Epidermal melanocyte (primary cell): Measurements from ENCODE around the gene PCDHGB3.
"Not testable (repeated sequence)": the region's sequence is repeated elsewhere in the genome, so short reads cannot be mapped to it uniquely, and the experiment has no call there.

Source experiments
- DNase-seq: peaks from one replicate; pipeline ENCODE4 v3.0.0; 2011; ENCODE audit warnings: low spot score; ENCODE audit not compliant: insufficient read length

Gene PCDHGB3

GRCh38 chr5:141356950-141357349 lies 13.1 kb upstream of the PCDHGB3 start:
- no peak for DNase-seq

GRCh38 chr5:141359790-141360426 lies 10.1 kb upstream of the PCDHGB3 start, which contains the start of gene PCDHGB2:
Gene PCDHGB2, plus strand, starts transcription at chr5:141359994. Its CDS starts 142 bp downstream, at chr5:141360136.
- no peak for DNase-seq

- no peak for DNase-seq
Observed at GRCh38 chr5:141360685-141361084, 9.4 kb upstream of the PCDHGB3 start.

- no peak for DNase-seq
Observed at GRCh38 chr5:141362719-141363118, 7.3 kb upstream of the PCDHGB3 start.

- no peak for DNase-seq
Observed at GRCh38 chr5:141363952-141364660, 5.9 kb upstream of the PCDHGB3 start, which contains the start of gene PCDHGA5. Gene PCDHGA5, plus strand, starts transcription at chr5:141364162. Its CDS starts 169 bp downstream, at chr5:141364331.

GRCh38 chr5:141366016-141366896 lies 3.8 kb upstream of the PCDHGB3 start:
- no peak for DNase-seq

GRCh38 chr5:141371572-141372475 lies 1.8 kb downstream of the PCDHGB3 start:
- DNase-seq, result no peak

- no peak for DNase-seq
Observed at GRCh38 chr5:141373673-141374317, 3.8 kb downstream of the PCDHGB3 start, which contains the start of gene PCDHGA6. Gene PCDHGA6, plus strand, starts transcription at chr5:141373891. Its CDS starts 193 bp downstream, at chr5:141374084.

GRCh38 chr5:141374627-141375026 lies 4.6 kb downstream of the PCDHGB3 start:
- no peak for DNase-seq

- not testable (repeated sequence) for DNase-seq
Observed at GRCh38 chr5:141375444-141376155, 5.6 kb downstream of the PCDHGB3 start.

GRCh38 chr5:141382469-141383294 lies 12.6 kb downstream of the PCDHGB3 start, which contains the start of gene PCDHGA7:
Gene PCDHGA7, plus strand, starts transcription at chr5:141382742. Its CDS starts 158 bp downstream, at chr5:141382900.
- no peak for DNase-seq

- DNase-seq, result no peak
Observed at GRCh38 chr5:141383345-141383744, 13.3 kb downstream of the PCDHGB3 start.

- no peak for DNase-seq
Observed at GRCh38 chr5:141384471-141385267, 14.6 kb downstream of the PCDHGB3 start.

- not testable (repeated sequence) for DNase-seq
Observed at GRCh38 chr5:141387557-141388311, 17.7 kb downstream of the PCDHGB3 start, which contains the start of gene PCDHGB4. Gene PCDHGB4, plus strand, starts transcription at chr5:141387698. Its CDS starts 187 bp downstream, at chr5:141387885.

- DNase-seq, result no peak
Observed at GRCh38 chr5:141388661-141389060, 18.6 kb downstream of the PCDHGB3 start.

- DNase-seq, result no peak
Observed at GRCh38 chr5:141389153-141390042, 19.4 kb downstream of the PCDHGB3 start.
